ENCODE results near the gene DOK7.

DOK7 gene

GRCh38 chr4:3491681-3492405, 28.7 kb downstream of the DOK7 start:
- TF ChIP-seq CTCF (IDR thresholded peaks at IDR 0.05) (no peak), ZFX (IDR thresholded peaks at IDR 0.05; ENCODE audit: borderline replicate concordance) (no peak)
- H3K27ac ChIP-seq: no peak overlapping the region

- TF ChIP-seq CTCF (IDR thresholded peaks at IDR 0.05): no peak
- TF ChIP-seq ZFX (IDR thresholded peaks at IDR 0.05; ENCODE audit: borderline replicate concordance): no peak
- no peak overlapping the region for H3K27ac ChIP-seq
Measured at GRCh38 chr4:3492741-3493719, 29.9 kb downstream of the DOK7 start.

- no peak overlapping the region for H3K27ac ChIP-seq
- no peak for TF ChIP-seq CTCF (IDR thresholded peaks at IDR 0.05)
- TF ChIP-seq ZFX (IDR thresholded peaks at IDR 0.05; ENCODE audit: borderline replicate concordance): no peak
Measured at GRCh38 chr4:3493720-3494461, 30.8 kb downstream of the DOK7 start.

DNA sequence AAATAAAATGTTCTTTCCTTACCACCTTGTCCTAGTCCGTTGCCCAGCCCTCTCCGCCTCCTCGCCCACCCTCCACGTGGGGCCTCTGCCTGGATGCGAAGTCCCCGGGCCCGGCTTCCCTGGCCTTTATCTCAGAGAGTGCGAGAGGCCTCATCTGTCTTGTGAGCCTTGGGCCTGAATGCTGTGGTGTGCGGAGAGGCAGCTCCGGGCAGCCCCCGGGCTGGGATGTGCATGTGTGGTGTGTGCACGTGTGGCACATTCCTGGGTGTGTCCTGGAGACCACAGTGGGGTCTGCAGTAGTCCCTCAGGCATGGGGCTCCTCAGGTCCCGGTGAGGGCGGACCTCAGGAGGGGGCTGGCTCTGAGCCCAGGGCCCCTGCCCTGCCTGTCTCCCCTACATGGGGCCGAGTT, 31.4 kb downstream of the DOK7 start:
- TF ChIP-seq ZFX (IDR thresholded peaks at IDR 0.05; ENCODE audit: borderline replicate concordance) (no peak), CTCF (IDR thresholded peaks at IDR 0.05) (no peak)

DNA sequence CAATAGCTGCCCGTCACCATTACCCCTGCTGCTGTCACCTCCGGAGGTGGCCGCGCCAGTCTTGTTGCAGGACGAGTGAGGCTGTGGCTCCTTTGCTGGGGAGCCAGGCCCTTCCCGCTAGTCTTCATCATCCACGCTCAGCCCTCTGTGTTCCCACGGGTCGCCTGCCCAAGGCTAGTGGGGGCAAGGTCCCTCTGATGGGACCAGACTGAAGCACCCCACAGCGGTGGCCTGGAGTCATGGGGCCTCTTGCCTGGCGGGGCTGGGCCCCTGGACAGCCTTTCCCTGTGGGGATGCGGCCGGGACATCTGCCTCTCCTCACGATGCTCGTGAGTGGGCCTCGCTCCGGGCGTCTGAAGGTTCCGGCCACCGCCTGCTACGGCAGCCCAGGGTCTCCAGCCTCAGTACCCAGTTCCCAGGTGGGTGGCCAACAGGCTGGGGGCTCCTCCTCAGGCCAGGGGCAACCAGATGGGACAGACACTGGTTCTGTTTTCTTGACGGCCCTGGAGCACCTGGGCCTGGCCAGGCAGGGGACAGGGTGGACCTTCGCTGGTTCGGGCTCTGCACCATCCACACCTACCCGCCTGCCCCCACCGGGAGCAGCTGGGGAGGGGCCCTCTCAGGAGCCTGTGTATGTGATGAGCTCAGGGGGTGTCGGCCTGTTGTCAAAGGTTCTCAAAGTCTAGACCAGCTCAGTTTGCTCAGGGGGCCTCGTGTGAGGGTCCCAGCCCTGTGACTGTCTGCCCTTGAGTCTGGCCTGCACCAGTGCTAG, 32.3 kb downstream of the DOK7 start:
- TF ChIP-seq ZFX (IDR thresholded peaks at IDR 0.05; ENCODE audit: borderline replicate concordance) (no peak), CTCF (IDR thresholded peaks at IDR 0.05) (no peak)
- H3K27ac ChIP-seq: no peak overlapping the region

More for the DNA sequence above, 31.4 kb downstream of the DOK7 start:
- no peak overlapping the region for H3K27ac ChIP-seq

DNA sequence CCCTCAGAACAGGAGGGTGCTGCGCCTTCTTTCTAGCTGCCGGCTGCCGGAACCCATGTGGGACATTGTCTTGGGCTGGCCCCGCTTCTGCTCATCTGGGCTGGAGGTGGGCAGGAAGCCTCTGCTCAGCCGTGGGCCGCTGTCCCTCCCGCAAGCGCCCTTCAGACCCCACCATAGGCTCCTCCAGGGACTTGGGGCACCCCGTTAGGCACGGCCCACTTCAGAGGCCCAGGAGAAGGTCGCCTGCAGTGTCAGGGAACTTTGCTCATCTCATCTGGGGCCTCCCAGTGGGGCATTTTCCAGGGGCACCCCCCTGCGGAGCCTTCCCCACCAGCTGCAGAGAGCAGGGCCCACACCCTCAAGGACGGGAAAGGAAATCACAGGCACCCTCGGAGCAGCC, 32.9 kb downstream of the DOK7 start:
- H3K27ac ChIP-seq: no peak overlapping the region
- TF ChIP-seq ZFX (IDR thresholded peaks at IDR 0.05; ENCODE audit: borderline replicate concordance) (no peak), CTCF (IDR thresholded peaks at IDR 0.05) (no peak)

Measured in 22Rv1 (cell line).